Thyroid gland (tissue), 4 donors: ENCODE results near the gene FBXL2.

Source experiments
- POLR2A ChIP-seq, 2 donors: fragments of 450-650 bp; IDR thresholded peaks; one replicate each; pipeline ENCODE4 v1.6.1; 2017; ENCODE audit warnings: antibody characterized with exemption in 2 of 2, mild to moderate bottlenecking in 2 of 2, moderate library complexity in 1 of 2
- TF ChIP-seq, protein P1 (sequence below), 6 experiments: fragments of 200-600 bp in 3 of 6; fragments of 450-650 bp in 3 of 6; sonication (generic) in 3 of 6; IDR thresholded peaks; one replicate each; pipeline ENCODE4 v1.5.1; 2016 to 2019; ENCODE audit warnings: antibody characterized with exemption in 6 of 6, mild to moderate bottlenecking in 2 of 6, inconsistent platforms in 1 of 6, moderate library complexity in 1 of 6

DNA sequence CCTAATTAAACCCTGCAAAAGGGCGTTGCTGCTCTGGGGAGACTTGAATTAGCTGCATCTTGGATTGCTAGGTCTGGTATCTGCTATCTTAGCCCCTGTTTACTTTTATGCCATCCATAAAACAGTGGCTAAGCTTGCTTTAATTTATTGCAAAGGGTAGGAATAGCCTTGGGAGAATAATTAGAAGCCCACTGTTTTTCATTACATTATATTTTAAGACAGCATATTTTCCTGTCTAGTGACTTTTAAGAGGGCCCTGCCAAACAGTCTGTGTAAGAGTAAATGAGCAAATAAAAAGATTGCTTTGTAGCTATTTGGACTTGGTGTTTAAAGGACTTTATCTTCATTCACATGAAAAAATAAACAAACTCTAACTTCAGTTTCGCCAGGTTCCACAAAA is 41.2 kb upstream of the FBXL2 start:
- TF ChIP-seq, protein P1, sequence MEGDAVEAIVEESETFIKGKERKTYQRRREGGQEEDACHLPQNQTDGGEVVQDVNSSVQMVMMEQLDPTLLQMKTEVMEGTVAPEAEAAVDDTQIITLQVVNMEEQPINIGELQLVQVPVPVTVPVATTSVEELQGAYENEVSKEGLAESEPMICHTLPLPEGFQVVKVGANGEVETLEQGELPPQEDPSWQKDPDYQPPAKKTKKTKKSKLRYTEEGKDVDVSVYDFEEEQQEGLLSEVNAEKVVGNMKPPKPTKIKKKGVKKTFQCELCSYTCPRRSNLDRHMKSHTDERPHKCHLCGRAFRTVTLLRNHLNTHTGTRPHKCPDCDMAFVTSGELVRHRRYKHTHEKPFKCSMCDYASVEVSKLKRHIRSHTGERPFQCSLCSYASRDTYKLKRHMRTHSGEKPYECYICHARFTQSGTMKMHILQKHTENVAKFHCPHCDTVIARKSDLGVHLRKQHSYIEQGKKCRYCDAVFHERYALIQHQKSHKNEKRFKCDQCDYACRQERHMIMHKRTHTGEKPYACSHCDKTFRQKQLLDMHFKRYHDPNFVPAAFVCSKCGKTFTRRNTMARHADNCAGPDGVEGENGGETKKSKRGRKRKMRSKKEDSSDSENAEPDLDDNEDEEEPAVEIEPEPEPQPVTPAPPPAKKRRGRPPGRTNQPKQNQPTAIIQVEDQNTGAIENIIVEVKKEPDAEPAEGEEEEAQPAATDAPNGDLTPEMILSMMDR (IDR thresholded peaks at IDR 0.05) = no peak
- TF ChIP-seq POLR2A (IDR thresholded peaks at IDR 0.05) = no peak
